ENCODE measurements around the gene PXDC1. TPM values are rescaled to one million over a fixed set of nuclear protein-coding genes. Genes with fewer than 3 reads are reported as not detected.

Gene PXDC1
- total RNA-seq, 1 donor from 2014 or later = 0.18 TPM

GRCh38 chr6:3748208-3749066 lies 3.1 kb downstream of the PXDC1 start:
- intact Hi-C loops (cut with micrococcal nuclease) = loop anchor here (1.0 kb wide), 1 partner anchor 139 kb away; no protein-coding TSS in a partner anchor

- intact Hi-C loops (cut with micrococcal nuclease) = no loop called here
Observed at GRCh38 chr6:3747100-3747737, 4.3 kb downstream of the PXDC1 start.

GRCh38 chr6:3746696-3747095 lies 4.8 kb downstream of the PXDC1 start:
- intact Hi-C loops (cut with micrococcal nuclease) = no loop called here

- intact Hi-C loops (cut with micrococcal nuclease) = no loop called here
Observed at GRCh38 chr6:3746119-3746691, 5.3 kb downstream of the PXDC1 start.

DNA sequence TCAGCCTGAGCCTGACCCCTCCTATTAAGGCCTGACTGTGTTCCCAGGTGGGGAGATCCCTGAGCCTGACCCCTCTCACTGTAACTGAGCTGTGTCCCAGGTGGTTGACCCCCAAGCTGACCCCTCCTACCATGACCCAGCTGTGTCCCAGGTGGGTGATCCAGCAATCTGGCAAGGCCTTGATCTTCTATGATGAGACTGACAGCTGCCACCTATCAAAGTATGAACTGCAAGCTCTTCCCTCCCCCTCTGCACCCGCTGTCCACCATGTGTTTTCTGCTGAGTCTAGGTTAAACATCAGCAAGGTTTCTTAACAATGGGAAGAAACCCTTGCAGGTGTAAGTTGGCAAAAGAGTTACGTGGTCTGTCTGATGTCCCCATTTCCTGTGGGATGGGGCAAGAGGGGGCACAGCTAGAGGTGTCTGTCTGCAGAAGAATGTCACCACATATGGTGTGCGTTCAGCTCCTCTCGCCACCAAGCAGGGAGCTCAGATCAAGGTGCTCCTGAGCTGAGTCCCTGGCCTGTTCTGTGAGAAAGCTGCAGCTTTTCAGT lies 5.9 kb downstream of the PXDC1 start:
- intact Hi-C loops (cut with micrococcal nuclease) = no loop called here

DNA sequence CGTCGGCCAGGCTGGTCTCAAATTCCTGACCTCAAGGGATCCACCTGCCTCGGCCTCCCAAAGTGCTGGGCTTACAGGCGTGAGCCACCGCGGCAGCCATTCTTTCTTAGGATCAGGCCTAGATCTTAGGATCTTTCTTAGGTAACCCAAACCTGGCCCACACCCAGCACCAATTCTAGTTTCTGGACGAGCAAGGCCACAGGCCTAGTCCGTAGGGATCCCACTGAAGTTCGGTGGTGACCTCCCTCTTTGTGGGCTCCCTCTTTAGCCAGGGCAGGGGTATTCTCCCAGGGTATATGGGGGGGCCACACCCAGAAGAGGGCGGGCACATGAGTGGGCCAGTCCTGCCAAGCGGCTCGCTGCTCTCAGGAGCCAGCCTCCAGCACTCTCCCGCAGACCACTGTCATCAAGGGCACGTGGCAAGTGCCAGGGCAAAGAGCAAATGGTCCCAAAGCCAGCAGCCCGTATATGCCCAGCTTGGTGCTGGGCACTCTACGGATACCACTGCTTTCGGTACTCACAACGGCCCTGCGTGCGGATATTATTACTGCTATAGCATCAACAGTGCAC lies 6.5 kb downstream of the PXDC1 start:
- intact Hi-C loops (cut with micrococcal nuclease) = no loop called here

DNA sequence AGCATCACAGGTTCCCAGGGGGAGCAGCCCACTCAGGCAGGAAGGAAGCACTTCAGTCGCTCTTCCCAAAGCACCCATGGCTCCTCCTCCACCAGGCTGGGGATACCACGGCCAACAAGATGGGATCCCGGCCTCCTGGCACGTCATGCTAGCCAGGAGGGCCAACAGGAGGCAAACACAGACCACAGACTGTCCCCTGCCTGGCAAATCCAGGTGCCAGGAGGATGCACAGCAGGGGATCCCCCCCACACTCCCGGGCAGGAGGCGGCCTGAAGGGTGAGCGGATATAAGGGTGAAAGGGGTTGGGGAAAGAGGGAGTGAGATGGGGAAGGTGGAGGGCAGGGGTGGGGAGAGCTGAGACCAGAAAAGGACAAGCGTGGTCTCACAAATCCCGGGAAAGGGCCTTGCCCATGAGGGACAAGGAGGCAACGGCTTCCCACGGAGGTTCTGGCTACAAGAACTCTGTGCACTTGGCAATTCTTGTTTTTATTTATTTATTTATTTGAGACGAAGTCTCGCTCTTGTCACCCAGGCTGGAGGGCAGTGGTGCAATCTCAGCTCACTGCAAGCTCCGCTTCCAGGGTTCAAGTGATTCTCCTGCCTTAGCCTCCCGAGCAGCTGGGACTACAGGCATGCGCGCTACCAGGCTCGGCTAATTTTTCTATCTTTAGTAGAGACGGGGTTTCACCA lies 7.2 kb downstream of the PXDC1 start:
- intact Hi-C loops (cut with micrococcal nuclease) = no loop called here

GRCh38 chr6:3743541-3743940 lies 8.0 kb downstream of the PXDC1 start:
- intact Hi-C loops (cut with micrococcal nuclease) = loop anchor here (2.0 kb wide), 4 partner anchors 105 to 467 kb away; partner anchors contain the start of genes ECI2 and FAM50B

- intact Hi-C loops (cut with micrococcal nuclease) = loop anchor here (1.0 to 2.0 kb wide), 9 partner anchors 106 to 468 kb away; partner anchors contain the start of genes ECI2 and FAM50B
Observed at GRCh38 chr6:3742426-3743344, 8.8 kb downstream of the PXDC1 start.

DNA sequence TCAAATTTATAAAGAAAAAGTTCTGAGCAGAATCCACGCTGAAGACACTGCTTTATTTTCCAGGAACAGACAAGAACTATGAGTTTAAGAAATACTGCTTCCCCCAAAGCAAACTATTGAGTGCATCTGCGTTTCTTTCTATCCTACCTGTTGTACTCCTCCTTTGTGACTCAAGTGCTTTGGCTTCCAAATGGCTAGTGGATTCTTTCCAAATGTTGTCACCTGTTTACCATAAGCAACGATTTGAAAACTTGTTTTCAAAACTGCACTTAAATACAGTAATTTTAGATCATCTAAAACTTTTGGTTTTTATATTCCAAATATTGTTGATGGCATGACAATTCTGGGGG lies 9.5 kb downstream of the PXDC1 start:
- intact Hi-C loops (cut with micrococcal nuclease) = loop anchor here (1.0 to 2.0 kb wide), 9 partner anchors 107 to 469 kb away; partner anchors contain the start of genes ECI2 and FAM50B

DNA sequence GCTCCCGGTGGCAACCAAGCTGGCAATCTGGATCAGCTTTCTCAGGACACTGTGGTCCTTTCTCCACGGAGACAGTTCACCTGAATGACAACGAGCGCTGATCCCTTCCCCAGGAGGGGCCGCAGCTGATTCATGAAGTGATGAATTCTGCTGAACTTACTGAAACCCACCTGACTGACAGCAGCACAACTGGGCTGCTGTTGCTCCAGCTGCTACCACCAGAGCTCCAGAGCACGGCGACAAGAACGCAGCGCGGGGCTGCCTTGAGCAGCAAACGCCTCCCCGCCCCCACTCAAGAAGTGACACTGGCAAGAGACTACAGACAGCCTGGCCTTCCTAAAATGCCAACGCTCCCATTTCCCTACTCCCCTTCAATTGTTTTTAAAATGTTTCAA lies 10.0 kb downstream of the PXDC1 start:
- intact Hi-C loops (cut with micrococcal nuclease) = no loop called here

DNA sequence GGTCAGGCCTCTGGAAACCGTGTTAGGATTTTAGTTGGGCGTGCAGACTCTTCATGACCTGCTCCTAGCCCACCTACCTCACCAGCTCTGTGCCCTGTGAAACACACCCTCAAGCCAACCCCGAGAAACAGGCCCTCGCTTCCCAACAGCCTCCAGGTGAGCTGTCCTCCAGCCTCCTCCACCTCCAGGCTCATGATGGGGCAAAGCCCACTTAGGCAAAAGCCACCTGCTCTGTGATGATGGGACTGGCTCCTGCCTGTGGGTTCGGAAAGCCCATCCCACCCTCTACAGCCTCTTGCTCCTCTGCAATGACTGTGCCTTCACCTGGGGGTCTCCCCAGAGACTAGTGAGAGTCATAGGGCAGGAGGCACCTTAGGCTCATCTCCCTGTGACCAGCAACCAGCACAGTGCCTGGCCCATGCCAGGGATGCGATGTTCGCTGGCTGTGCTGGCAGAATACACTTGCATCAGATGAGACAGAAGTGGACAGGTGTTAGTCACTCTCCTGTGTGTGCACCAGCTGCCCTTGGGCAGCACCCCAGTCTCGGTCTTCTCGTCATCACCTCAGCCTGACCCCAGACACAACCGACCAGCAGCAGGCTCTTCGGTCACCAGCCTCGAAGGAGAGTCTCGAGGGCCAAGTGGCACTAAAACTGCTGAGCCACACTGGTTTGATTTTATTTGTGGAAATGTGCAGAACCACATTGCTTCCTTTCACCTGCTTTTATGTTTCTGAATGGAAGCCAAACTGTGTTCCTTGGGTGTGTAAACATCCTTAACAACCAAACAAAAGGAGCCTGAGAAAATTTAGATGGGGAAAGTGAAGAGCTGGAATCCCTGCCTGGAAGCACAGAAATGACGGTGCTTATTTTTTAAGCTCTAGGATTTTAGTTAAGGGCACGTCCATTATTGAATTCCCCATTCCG lies 10.7 kb downstream of the PXDC1 start:
- intact Hi-C loops (cut with micrococcal nuclease) = no loop called here

DNA sequence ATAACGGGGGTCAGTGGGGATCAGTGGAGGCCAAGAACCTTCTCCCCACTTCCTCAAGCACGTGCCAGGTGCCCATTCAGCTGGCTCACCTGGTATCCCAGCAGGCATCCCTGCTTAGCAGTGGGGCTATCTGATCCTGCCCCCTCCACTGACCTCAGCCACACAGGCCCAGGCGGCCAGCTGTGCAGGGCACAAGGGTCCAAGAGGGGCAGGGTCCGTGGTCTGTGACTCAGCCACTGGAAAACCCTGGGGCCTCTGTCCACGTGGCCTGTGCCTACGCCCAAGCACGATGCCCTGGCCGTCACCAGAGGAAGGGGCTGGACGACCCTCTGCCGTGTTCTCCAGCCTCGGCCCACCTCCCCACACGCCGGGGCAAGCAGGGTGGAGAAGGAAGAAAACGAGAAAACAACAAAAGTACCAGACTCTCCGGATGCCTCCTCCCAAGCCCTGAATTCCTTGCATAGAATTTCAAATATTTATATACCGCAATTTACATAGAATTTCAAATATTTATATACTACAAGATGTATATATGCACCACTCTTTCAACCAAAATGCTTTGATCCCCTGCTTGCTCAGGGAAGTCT lies 12.1 kb downstream of the PXDC1 start:
- intact Hi-C loops (cut with micrococcal nuclease) = loop anchor here (10.0 kb wide), 1 partner anchor 615 kb away; no protein-coding TSS in a partner anchor

- intact Hi-C loops (cut with micrococcal nuclease) = loop anchor here (10.0 kb wide), 1 partner anchor 614 kb away; no protein-coding TSS in a partner anchor
Observed at GRCh38 chr6:3738381-3739131, 13.0 kb downstream of the PXDC1 start.

GRCh38 chr6:3737831-3738210 lies 13.7 kb downstream of the PXDC1 start:
- intact Hi-C loops (cut with micrococcal nuclease) = loop anchor here (10.0 kb wide), 1 partner anchor 613 kb away; no protein-coding TSS in a partner anchor

DNA sequence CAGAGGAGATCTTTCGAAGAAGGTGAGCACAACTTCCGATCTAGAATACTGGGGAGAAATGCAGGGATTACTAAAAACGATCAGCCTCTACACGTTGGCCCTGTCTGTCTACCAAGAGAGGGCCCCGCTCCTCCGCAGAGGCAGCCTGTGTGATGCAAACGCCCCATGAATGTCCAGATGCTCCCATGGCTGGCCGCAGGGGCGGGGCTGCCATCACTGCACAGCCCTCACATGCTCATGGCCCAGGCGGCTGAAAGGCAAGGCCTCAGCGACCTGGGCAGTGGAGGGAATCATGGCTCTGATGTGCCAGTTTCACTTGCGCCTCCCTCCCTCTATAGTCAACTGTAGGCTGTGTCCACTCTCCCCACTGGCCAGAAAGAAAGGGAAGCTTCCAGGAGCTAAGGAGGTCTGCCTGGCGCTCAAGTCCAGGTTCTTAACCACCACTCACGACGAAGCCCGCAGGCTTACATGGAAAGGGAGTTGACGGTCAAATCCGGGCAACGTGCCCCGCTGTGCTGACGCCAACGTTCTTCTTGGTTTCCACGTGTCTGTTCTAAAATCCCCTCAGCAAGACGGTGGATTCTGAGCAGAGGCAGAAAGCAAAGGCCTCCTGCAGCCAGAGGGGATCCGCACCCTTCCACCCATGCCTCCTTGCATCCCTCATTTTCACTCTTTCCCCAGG lies 14.2 kb downstream of the PXDC1 start:
- intact Hi-C loops (cut with micrococcal nuclease) = loop anchor here (10.0 kb wide), 1 partner anchor 612 kb away; no protein-coding TSS in a partner anchor

All from T-helper 2 cell treated with Interferon-gamma antibody and Interleukin-4, amounts not matched to agents 100 ng/mL and 5 ng/mL, for 36 hours (primary cell).